CD4-positive, alpha-beta memory T cell (primary cell): ENCODE results near the gene PAEP. TPM values are rescaled to one million over a fixed set of nuclear protein-coding genes. Genes with fewer than 3 reads are reported as not detected.
A peak's percentile ranks its signal among the peaks of the same experiment; 100 is the strongest.
"Not testable (repeated sequence)": the region's sequence is repeated elsewhere in the genome, so short reads cannot be mapped to it uniquely, and the experiment has no call there.

Experiments
- CTCF ChIA-PET: fragments of 350-600 bp; sonication (Branson Sonifier 250); formaldehyde crosslinking; loops from one replicate; lab custom pipeline; 2021; ENCODE audit warnings: inconsistent platforms; ENCODE audit not compliant: partially characterized antibody; lab: Charles Lee
- POLR2A ChIA-PET: fragments of 350-600 bp; sonication (Branson Sonifier 250); formaldehyde crosslinking; loops from one replicate; lab custom pipeline; 2021; ENCODE audit not compliant: partially characterized antibody; lab: Charles Lee
- DNase-seq, 5 donors: peaks; one replicate each; pipeline versions ENCODE4 v3.0.0 to v3.0.0-alpha.2; 2020 to 2022; ENCODE audit warnings: mixed read lengths in 1 of 5
- H3K27ac ChIP-seq: one replicate; pipeline ENCODE4 v1.7.0; 2013; ENCODE audit warnings: low read depth, low read length
- H3K27me3 ChIP-seq: 2 replicates; pipeline ENCODE4 v1.7.0; 2013; ENCODE audit warnings: mild to moderate bottlenecking, low read length, moderate library complexity; ENCODE audit not compliant: insufficient read depth
- H3K36me3 ChIP-seq: 2 replicates; pipeline ENCODE4 v1.7.0; 2013; ENCODE audit warnings: mild to moderate bottlenecking, low read length, moderate library complexity; ENCODE audit not compliant: insufficient read depth
- H3K4me1 ChIP-seq: 2 replicates; pipeline ENCODE4 v1.7.0; 2013; ENCODE audit warnings: mild to moderate bottlenecking, low read length, moderate library complexity; ENCODE audit not compliant: insufficient read depth
- H3K4me3 ChIP-seq, 2 donors: one replicate each; pipeline ENCODE4 v1.7.0; 2013; ENCODE audit warnings: low read length in 2 of 2, mild to moderate bottlenecking in 1 of 2
- H3K9me3 ChIP-seq, 2 donors: one replicate each; pipeline ENCODE4 v1.7.0; 2013; ENCODE audit warnings: low read length in 2 of 2, control low read depth in 1 of 2; ENCODE audit not compliant: control insufficient read depth in 1 of 2
- H3K27ac Mint-ChIP-seq, 7 donors: one replicate each; pipeline ENCODE4 v1.8.0; 2020 to 2021; ENCODE audit warnings: mixed read lengths in 7 of 7, mild to moderate bottlenecking in 6 of 7, inconsistent platforms in 3 of 7, moderate library complexity in 3 of 7
- H3K27me3 Mint-ChIP-seq, 2 donors: one replicate each; pipeline ENCODE4 v1.8.0; 2020 to 2021; ENCODE audit warnings: mixed read lengths in 2 of 2
- H3K36me3 Mint-ChIP-seq, 2 donors: one replicate each; pipeline ENCODE4 v1.8.0; 2020 to 2021; ENCODE audit warnings: mixed read lengths in 2 of 2, inconsistent platforms in 1 of 2, mild to moderate bottlenecking in 1 of 2
- H3K4me1 Mint-ChIP-seq, 4 donors: one replicate each; pipeline ENCODE4 v1.8.0; 2020 to 2021; ENCODE audit warnings: mixed read lengths in 4 of 4, mild to moderate bottlenecking in 1 of 4
- H3K4me3 Mint-ChIP-seq, 8 donors: one replicate each; pipeline ENCODE4 v1.8.0; 2020 to 2021; ENCODE audit warnings: mixed read lengths in 8 of 8, mild to moderate bottlenecking in 7 of 8, moderate library complexity in 6 of 8, inconsistent platforms in 3 of 8
- H3K9me3 Mint-ChIP-seq, 8 donors: one replicate each; pipeline ENCODE4 v1.8.0; 2020 to 2021; ENCODE audit warnings: mixed read lengths in 8 of 8, mild to moderate bottlenecking in 5 of 8, inconsistent platforms in 3 of 8, moderate library complexity in 1 of 8
- intact Hi-C: fragments of 100-400 bp; cut with micrococcal nuclease; formaldehyde crosslinking; loops from one replicate; pipeline ENCODE4 v1.15.1; 2023
- polyA plus RNA-seq, 2 donors: library from polyadenylated mRNA; unstranded; fragments of 300-500 nt; fragmentation: Illumina TruSeq; gene quantifications; one replicate each; pipeline ENCODE4 v1.2.3, GENCODE V29; 2021
- total RNA-seq, 2 experiments: library from RNA; stranded (reverse); gene quantifications; one replicate each; pipeline ENCODE4 v1.2.3, GENCODE V29; 2021

Gene PAEP
- total RNA-seq = not detected
- polyA plus RNA-seq = not detected

DNA sequence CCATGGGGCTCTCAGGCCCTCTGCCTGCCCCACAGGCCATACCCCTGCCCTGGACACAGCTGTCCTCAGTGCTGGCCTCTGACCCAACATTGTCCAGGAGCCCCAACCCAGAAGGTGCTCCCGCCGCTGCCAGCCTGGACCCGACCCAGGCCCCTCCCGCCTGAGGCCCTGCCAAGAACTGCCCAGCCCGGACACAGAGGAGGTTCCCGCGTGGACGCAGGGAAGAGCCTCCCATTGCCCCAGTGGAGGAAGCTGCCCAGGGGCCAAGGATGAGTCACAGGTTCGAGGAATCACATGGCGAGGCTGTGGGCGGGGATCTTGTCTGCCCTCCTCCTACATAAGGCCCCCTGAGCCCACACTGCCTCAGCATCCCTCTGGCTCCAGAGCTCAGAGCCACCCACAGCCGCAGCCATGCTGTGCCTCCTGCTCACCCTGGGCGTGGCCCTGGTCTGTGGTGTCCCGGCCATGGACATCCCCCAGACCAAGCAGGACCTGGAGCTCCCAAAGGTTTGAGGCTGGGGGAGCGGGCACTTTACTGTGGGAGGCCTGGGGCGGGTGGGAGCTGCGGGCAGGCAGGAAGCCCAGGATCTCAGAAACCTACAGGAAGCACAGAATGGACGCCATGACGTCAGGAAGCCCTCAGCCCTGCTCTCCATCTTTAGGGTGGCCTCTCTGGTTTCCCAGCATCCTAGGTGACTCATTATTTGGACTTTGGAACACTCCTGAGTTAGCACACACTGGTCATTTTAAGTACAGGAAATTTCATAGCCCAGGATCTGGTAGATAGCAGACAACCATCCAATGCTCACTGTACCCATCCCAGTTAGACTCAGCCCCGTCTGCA lies at the start of gene PAEP:
PAEP (plus strand) TSS at position 366 of the 844 bp plus-strand sequence.
- no peaks in the 10 kb centered on the region for H3K9me3 ChIP-seq
- Mint-ChIP-seq H3K27me3 (peaks cover 6 to 17% of the 10 kb centered on the region in 2 donors), H3K4me1 (no peaks in the 10 kb centered on the region), H3K27ac (peak within 1 kb of the TSS in 1 of 7 donors; percentile 57), H3K36me3 (no peaks in the 10 kb centered on the region), H3K9me3 (peaks cover 0 to 3% (median 0%) of the 10 kb centered on the region in 8 donors), H3K4me3 (no peak within 1 kb of the TSS)
- CTCF ChIA-PET = no interaction called here
- POLR2A ChIA-PET = no interaction called here
- no peak for DNase-seq
- intact Hi-C loops = no loop called here
- no peak within 1 kb of the TSS for H3K4me3 ChIP-seq
- no peaks in the 10 kb centered on the region for H3K36me3 ChIP-seq
- H3K4me1 ChIP-seq = no peaks in the 10 kb centered on the region
- H3K27me3 ChIP-seq = no peaks in the 10 kb centered on the region
- no peak within 1 kb of the TSS for H3K27ac ChIP-seq

DNA sequence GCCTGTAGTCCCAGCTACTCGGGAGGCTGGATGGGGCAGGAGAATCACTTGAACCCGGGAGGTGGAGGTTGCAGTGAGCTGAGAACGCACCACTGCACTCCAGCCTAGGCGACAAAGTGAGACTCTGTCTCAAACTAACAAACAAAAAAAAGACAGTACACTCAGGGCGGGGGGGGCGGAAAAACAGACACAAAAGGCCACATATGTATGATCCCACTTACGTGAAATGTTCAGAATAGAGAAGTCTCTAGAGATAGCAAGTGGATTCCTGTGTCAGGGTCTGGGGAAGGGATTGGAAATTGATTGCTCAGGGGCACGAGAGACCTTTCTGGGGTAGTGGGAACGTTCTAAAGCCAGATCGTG lies 49.3 kb upstream of the PAEP start:
- DNase-seq = no peak
- intact Hi-C loops = no loop called here
- Histone ChIP-seq H3K36me3 (no peaks in the 10 kb centered on the region), H3K4me3 (no peak overlapping the region), H3K9me3 (no peaks in the 10 kb centered on the region), H3K27ac (no peak overlapping the region), H3K4me1 (no peaks in the 10 kb centered on the region), H3K27me3 (no peaks in the 10 kb centered on the region)
- peak overlapping the region in 1 of 7 donors; percentile 67 for H3K27ac Mint-ChIP-seq
- CTCF ChIA-PET = no interaction called here
- H3K36me3 Mint-ChIP-seq = peaks cover 0 to 7% of the 10 kb centered on the region in 2 donors
- H3K4me1 Mint-ChIP-seq = peaks cover 0 to 8% (median 4%) of the 10 kb centered on the region in 4 donors
- POLR2A ChIA-PET = no interaction called here
- no peak overlapping the region for H3K4me3 Mint-ChIP-seq
- H3K27me3 Mint-ChIP-seq = no peaks in the 10 kb centered on the region
- peaks cover 0 to 18% (median 13%) of the 10 kb centered on the region in 8 donors for H3K9me3 Mint-ChIP-seq

DNA sequence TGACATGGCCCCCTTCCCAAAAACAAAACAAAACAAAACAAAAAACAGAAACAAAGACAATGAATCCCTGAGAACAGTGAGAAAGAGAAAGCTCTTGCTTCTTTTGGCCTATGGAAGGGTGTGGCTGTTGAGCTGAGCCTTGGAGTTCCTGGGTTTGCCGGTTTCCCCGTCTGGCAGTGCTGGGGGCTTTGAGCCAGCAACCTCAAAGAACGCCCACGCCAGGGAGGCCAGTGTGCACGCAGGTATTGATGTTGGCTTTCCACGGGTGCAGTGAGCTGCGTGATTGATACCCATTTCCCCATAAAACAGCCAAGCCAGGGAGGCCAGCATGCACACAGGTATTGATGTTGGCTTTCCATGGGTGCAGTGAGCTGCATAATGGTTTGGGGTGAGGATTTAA lies 48.7 kb upstream of the PAEP start:
- Histone ChIP-seq H3K9me3 (no peaks in the 10 kb centered on the region), H3K4me3 (no peak overlapping the region), H3K36me3 (no peaks in the 10 kb centered on the region), H3K4me1 (no peaks in the 10 kb centered on the region), H3K27me3 (no peaks in the 10 kb centered on the region), H3K27ac (no peak overlapping the region)
- H3K9me3 Mint-ChIP-seq = peaks cover 0 to 16% (median 13%) of the 10 kb centered on the region in 8 donors
- peaks cover 0 to 8% (median 4%) of the 10 kb centered on the region in 4 donors for H3K4me1 Mint-ChIP-seq
- peaks cover 0 to 7% of the 10 kb centered on the region in 2 donors for H3K36me3 Mint-ChIP-seq
- no peak overlapping the region for H3K4me3 Mint-ChIP-seq
- peak overlapping the region in 1 of 7 donors; percentile 67 for H3K27ac Mint-ChIP-seq
- no peak for DNase-seq
- ChIA-PET POLR2A (no interaction called here), CTCF (no interaction called here)
- intact Hi-C loops = no loop called here
- no peaks in the 10 kb centered on the region for H3K27me3 Mint-ChIP-seq

DNA sequence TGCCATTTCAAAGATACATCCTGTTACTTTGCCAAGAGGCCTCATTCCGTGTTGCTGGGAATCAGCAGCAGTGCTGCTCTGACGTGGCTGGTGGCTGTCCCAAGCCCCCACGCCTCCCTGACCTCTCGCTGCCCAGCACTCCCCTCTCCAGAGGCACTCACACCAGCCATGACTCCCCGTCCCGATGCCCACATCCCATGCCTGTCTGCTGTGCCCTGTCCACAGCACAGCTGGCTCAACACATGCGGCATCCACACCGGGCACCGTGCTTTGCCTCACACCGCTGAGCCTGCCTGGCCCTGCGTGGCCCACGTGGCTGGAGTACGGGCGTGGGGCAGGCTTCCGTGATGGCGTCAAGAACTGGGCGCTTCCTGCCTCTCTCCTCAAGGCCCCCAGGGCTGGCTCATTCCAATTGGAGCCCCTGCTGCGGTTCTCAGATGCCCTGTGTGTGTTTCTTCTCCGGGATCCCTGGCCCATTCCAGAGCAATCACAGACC lies 48.2 kb upstream of the PAEP start:
- Histone ChIP-seq H3K4me1 (no peaks in the 10 kb centered on the region), H3K27ac (no peak overlapping the region), H3K9me3 (no peaks in the 10 kb centered on the region), H3K27me3 (no peaks in the 10 kb centered on the region), H3K36me3 (no peaks in the 10 kb centered on the region), H3K4me3 (no peak overlapping the region)
- H3K9me3 Mint-ChIP-seq = peaks cover 0 to 11% (median 10%) of the 10 kb centered on the region in 8 donors
- POLR2A ChIA-PET = no interaction called here
- DNase-seq = no peak
- no peak overlapping the region for H3K27ac Mint-ChIP-seq
- H3K27me3 Mint-ChIP-seq = no peaks in the 10 kb centered on the region
- H3K36me3 Mint-ChIP-seq = peaks cover 0 to 7% of the 10 kb centered on the region in 2 donors
- no peak overlapping the region for H3K4me3 Mint-ChIP-seq
- intact Hi-C loops = no loop called here
- peaks cover 0 to 8% (median 4%) of the 10 kb centered on the region in 4 donors for H3K4me1 Mint-ChIP-seq
- CTCF ChIA-PET = no interaction called here

DNA sequence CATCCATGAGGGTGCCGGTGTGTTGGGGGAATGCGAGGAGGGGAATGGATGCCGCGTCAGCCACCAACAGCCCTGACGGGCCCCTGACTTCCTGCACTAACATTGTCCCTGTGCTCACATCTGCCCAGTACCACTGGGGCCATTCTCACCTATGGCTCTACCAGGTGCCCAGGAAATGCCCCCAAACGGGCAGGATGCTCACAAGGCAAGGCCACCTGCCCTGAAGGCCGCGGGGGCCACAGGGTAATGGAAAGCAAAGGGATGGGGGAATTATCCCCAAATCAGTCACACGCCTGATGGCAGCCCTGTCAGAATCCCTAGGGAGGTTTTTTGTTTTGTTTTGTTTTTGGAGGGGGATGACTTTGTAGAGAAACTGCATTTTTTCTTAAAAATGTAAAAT lies 47.6 kb upstream of the PAEP start:
- CTCF ChIA-PET, H3K27me3 Mint-ChIP-seq, DNase-seq, POLR2A ChIA-PET, H3K4me3 ChIP-seq, H3K36me3 Mint-ChIP-seq, H3K9me3 ChIP-seq, H3K9me3 Mint-ChIP-seq, H3K4me1 Mint-ChIP-seq, intact Hi-C loops, H3K4me1 ChIP-seq, H3K36me3 ChIP-seq, H3K27ac Mint-ChIP-seq, H3K27me3 ChIP-seq, H3K4me3 Mint-ChIP-seq, H3K27ac ChIP-seq: not testable (repeated sequence)

DNA sequence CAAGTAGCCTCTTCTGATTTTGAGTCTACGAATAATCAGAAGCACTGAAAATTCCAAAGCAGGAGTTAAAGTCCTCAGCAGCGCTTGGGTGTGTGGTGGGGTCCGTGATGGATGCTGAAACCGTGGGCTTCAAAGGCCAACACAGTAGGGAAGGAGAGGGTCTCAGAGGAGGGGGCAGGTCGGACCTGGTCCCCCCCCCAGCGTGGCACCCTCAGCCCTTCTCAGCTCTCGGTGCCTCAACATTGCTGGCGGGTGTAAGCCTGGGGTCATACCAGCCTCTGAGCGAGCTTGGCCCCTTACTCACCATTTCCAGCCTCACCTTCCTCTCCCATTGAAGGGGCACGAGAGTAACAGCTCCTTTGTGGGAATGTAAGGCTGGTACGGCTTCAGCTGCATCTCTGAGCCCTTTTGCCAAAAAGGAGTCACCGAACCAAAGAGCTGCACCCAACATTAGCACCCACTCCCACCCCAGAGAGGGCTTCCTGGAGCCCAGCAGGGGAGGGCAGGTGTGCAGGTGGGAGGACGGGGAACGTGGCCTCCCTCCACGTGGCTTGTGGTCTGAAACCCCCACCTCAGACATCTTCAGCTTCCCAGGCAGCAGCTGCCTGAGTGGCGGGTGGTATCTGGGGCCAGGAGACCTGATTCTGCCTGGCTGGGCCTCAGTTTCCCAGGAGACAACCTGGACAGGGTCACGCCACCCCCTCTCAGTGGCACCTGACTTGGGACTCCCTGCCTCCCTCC lies 47.0 kb upstream of the PAEP start:
- POLR2A ChIA-PET = no interaction called here
- Mint-ChIP-seq H3K4me3 (no peak overlapping the region), H3K9me3 (peaks cover 0 to 4% (median 1%) of the 10 kb centered on the region in 8 donors), H3K4me1 (peaks cover 0 to 8% (median 4%) of the 10 kb centered on the region in 4 donors), H3K27ac (no peak overlapping the region), H3K27me3 (peaks cover 2% of the 10 kb centered on the region in 2 donors), H3K36me3 (no peaks in the 10 kb centered on the region)
- Histone ChIP-seq H3K9me3 (no peaks in the 10 kb centered on the region), H3K27ac (no peak overlapping the region), H3K27me3 (no peaks in the 10 kb centered on the region), H3K4me3 (no peak overlapping the region), H3K4me1 (no peaks in the 10 kb centered on the region), H3K36me3 (no peaks in the 10 kb centered on the region)
- intact Hi-C loops = no loop called here
- DNase-seq = no peak
- CTCF ChIA-PET = no interaction called here
